IgD-negative memory B cell (primary cell): Measurements from ENCODE around the gene SNTG2. TPM values are rescaled to one million over a fixed set of nuclear protein-coding genes. Genes with fewer than 3 reads are reported as not detected.
A peak's percentile ranks its signal among the peaks of the same experiment; 100 is the strongest.

Experiments
- H3K27ac Mint-ChIP-seq, 3 donors: one replicate each; pipeline ENCODE4 v1.8.0; 2020 to 2022; ENCODE audit warnings: mild to moderate bottlenecking in 3 of 3, mixed read lengths in 3 of 3, moderate library complexity in 1 of 3
- H3K27me3 Mint-ChIP-seq: one replicate; pipeline ENCODE4 v1.8.0; 2021; ENCODE audit warnings: mixed read lengths
- H3K36me3 Mint-ChIP-seq: one replicate; pipeline ENCODE4 v1.8.0; 2020; ENCODE audit warnings: mild to moderate bottlenecking, mixed read lengths
- H3K4me1 Mint-ChIP-seq, 3 donors: one replicate each; pipeline ENCODE4 v1.8.0; 2020 to 2022; ENCODE audit warnings: mixed read lengths in 3 of 3, mild to moderate bottlenecking in 1 of 3
- H3K4me3 Mint-ChIP-seq, 4 donors: one replicate each; pipeline ENCODE4 v1.8.0; 2020 to 2022; ENCODE audit warnings: mild to moderate bottlenecking in 4 of 4, mixed read lengths in 4 of 4, moderate library complexity in 3 of 4
- H3K9me3 Mint-ChIP-seq, 3 donors: one replicate each; pipeline ENCODE4 v1.8.0; 2020 to 2021; ENCODE audit warnings: mixed read lengths in 3 of 3, mild to moderate bottlenecking in 1 of 3
- polyA plus RNA-seq: library from polyadenylated mRNA; unstranded; fragments of 300-500 nt; fragmentation: Illumina TruSeq; gene quantifications from one replicate; pipeline ENCODE4 v1.2.3, GENCODE V29; 2021

SNTG2 gene
- polyA plus RNA-seq, 1 donor from 2014 or later, result not detected

GRCh38 chr2:1245193-1245592 is 294.5 kb downstream of the SNTG2 start:
- Mint-ChIP-seq H3K27ac (no peak overlapping the region), H3K9me3 (no peaks in the 10 kb centered on the region), H3K27me3 (no peaks in the 10 kb centered on the region), H3K36me3 (no peaks in the 10 kb centered on the region), H3K4me1 (peaks cover 0 to under 1% (median 0%) of the 10 kb centered on the region in 3 donors), H3K4me3 (no peak overlapping the region)

GRCh38 chr2:1246239-1246638 is 295.6 kb downstream of the SNTG2 start:
- Mint-ChIP-seq H3K4me1 (peaks cover 0 to 2% (median 0%) of the 10 kb centered on the region in 3 donors), H3K36me3 (no peaks in the 10 kb centered on the region), H3K4me3 (no peak overlapping the region), H3K27me3 (no peaks in the 10 kb centered on the region), H3K27ac (no peak overlapping the region), H3K9me3 (no peaks in the 10 kb centered on the region)

- H3K9me3 Mint-ChIP-seq, result no peaks in the 10 kb centered on the region
- H3K36me3 Mint-ChIP-seq, result no peaks in the 10 kb centered on the region
- peak overlapping the region in 1 of 3 donors; percentile 70 for H3K27ac Mint-ChIP-seq
- H3K4me1 Mint-ChIP-seq, result peaks cover 0 to 2% (median 0%) of the 10 kb centered on the region in 3 donors
- no peaks in the 10 kb centered on the region for H3K27me3 Mint-ChIP-seq
- H3K4me3 Mint-ChIP-seq, result no peak overlapping the region
Observed at GRCh38 chr2:1246991-1247390, 296.3 kb downstream of the SNTG2 start.

GRCh38 chr2:1248187-1248586 is 297.5 kb downstream of the SNTG2 start:
- Mint-ChIP-seq H3K4me3 (no peak overlapping the region), H3K27me3 (peaks cover 1% of the 10 kb centered on the region), H3K27ac (no peak overlapping the region), H3K4me1 (peaks cover 0 to 2% (median 0%) of the 10 kb centered on the region in 3 donors), H3K9me3 (no peaks in the 10 kb centered on the region), H3K36me3 (no peaks in the 10 kb centered on the region)

GRCh38 chr2:1249897-1250687 is 299.4 kb downstream of the SNTG2 start:
- Mint-ChIP-seq H3K4me1 (peaks cover 0 to 5% (median 0%) of the 10 kb centered on the region in 3 donors), H3K4me3 (no peak overlapping the region), H3K36me3 (no peaks in the 10 kb centered on the region), H3K27ac (no peak overlapping the region), H3K27me3 (peaks cover 2% of the 10 kb centered on the region), H3K9me3 (no peaks in the 10 kb centered on the region)

- Mint-ChIP-seq H3K4me1 (peaks cover 0 to 5% (median 0%) of the 10 kb centered on the region in 3 donors), H3K27ac (no peak overlapping the region), H3K9me3 (no peaks in the 10 kb centered on the region), H3K36me3 (no peaks in the 10 kb centered on the region), H3K4me3 (no peak overlapping the region), H3K27me3 (peaks cover 2% of the 10 kb centered on the region)
Observed at GRCh38 chr2:1251520-1251919, 300.9 kb downstream of the SNTG2 start.

GRCh38 chr2:1253629-1254028 is 303.0 kb downstream of the SNTG2 start:
- H3K27ac Mint-ChIP-seq, result no peak overlapping the region
- H3K4me1 Mint-ChIP-seq, result peaks cover 0 to 5% (median 0%) of the 10 kb centered on the region in 3 donors
- H3K9me3 Mint-ChIP-seq, result no peaks in the 10 kb centered on the region
- H3K36me3 Mint-ChIP-seq, result no peaks in the 10 kb centered on the region
- peaks cover 2% of the 10 kb centered on the region for H3K27me3 Mint-ChIP-seq
- H3K4me3 Mint-ChIP-seq, result no peak overlapping the region

- Mint-ChIP-seq H3K27me3 (peaks cover 2% of the 10 kb centered on the region), H3K27ac (no peak overlapping the region), H3K4me1 (peaks cover 0 to 5% (median 0%) of the 10 kb centered on the region in 3 donors), H3K36me3 (no peaks in the 10 kb centered on the region), H3K4me3 (no peak overlapping the region), H3K9me3 (no peaks in the 10 kb centered on the region)
Observed at GRCh38 chr2:1254662-1255343, 304.2 kb downstream of the SNTG2 start.

- Mint-ChIP-seq H3K4me3 (no peak overlapping the region), H3K9me3 (no peaks in the 10 kb centered on the region), H3K4me1 (peaks cover 0 to 3% (median 0%) of the 10 kb centered on the region in 3 donors), H3K27me3 (peaks cover 2% of the 10 kb centered on the region), H3K36me3 (no peaks in the 10 kb centered on the region), H3K27ac (no peak overlapping the region)
Observed at GRCh38 chr2:1256632-1257324, 306.1 kb downstream of the SNTG2 start.

GRCh38 chr2:1257334-1257733 is 306.7 kb downstream of the SNTG2 start:
- Mint-ChIP-seq H3K36me3 (no peaks in the 10 kb centered on the region), H3K27me3 (peaks cover 2% of the 10 kb centered on the region), H3K4me3 (no peak overlapping the region), H3K27ac (no peak overlapping the region), H3K9me3 (peaks cover 0 to 2% (median 0%) of the 10 kb centered on the region in 3 donors), H3K4me1 (peaks cover 0 to 3% (median 0%) of the 10 kb centered on the region in 3 donors)

- H3K27me3 Mint-ChIP-seq, result no peaks in the 10 kb centered on the region
- no peaks in the 10 kb centered on the region for H3K36me3 Mint-ChIP-seq
- no peak overlapping the region for H3K27ac Mint-ChIP-seq
- no peak overlapping the region for H3K4me3 Mint-ChIP-seq
- H3K4me1 Mint-ChIP-seq, result peaks cover 0 to 1% (median 0%) of the 10 kb centered on the region in 3 donors
- peaks cover 0 to 2% (median 0%) of the 10 kb centered on the region in 3 donors for H3K9me3 Mint-ChIP-seq
Observed at GRCh38 chr2:1259746-1260145, 309.1 kb downstream of the SNTG2 start.

- Mint-ChIP-seq H3K9me3 (peaks cover 0 to 2% (median 0%) of the 10 kb centered on the region in 3 donors), H3K4me1 (no peaks in the 10 kb centered on the region), H3K27ac (no peak overlapping the region), H3K36me3 (no peaks in the 10 kb centered on the region), H3K27me3 (no peaks in the 10 kb centered on the region), H3K4me3 (no peak overlapping the region)
Observed at GRCh38 chr2:1262609-1263008, 312.0 kb downstream of the SNTG2 start.

- Mint-ChIP-seq H3K9me3 (peaks cover 0 to 2% (median 1%) of the 10 kb centered on the region in 3 donors), H3K4me1 (no peaks in the 10 kb centered on the region), H3K36me3 (no peaks in the 10 kb centered on the region), H3K4me3 (no peak overlapping the region), H3K27ac (no peak overlapping the region), H3K27me3 (peaks cover 3% of the 10 kb centered on the region)
Observed at GRCh38 chr2:1265454-1265853, 314.8 kb downstream of the SNTG2 start.

GRCh38 chr2:1266351-1266750 is 315.7 kb downstream of the SNTG2 start:
- H3K27me3 Mint-ChIP-seq, result peaks cover 3% of the 10 kb centered on the region
- no peak overlapping the region for H3K27ac Mint-ChIP-seq
- no peaks in the 10 kb centered on the region for H3K36me3 Mint-ChIP-seq
- peaks cover 0 to 3% (median 2%) of the 10 kb centered on the region in 3 donors for H3K9me3 Mint-ChIP-seq
- H3K4me3 Mint-ChIP-seq, result no peak overlapping the region
- H3K4me1 Mint-ChIP-seq, result peaks cover 0 to 2% (median 0%) of the 10 kb centered on the region in 3 donors

- no peaks in the 10 kb centered on the region for H3K36me3 Mint-ChIP-seq
- peak overlapping the region in 1 of 3 donors; percentile 24 for H3K27ac Mint-ChIP-seq
Observed at GRCh38 chr2:1268034-1268433, 317.4 kb downstream of the SNTG2 start.

More at GRCh38 chr2:1268034-1268433, 317.4 kb downstream of the SNTG2 start:
- peaks cover 3% of the 10 kb centered on the region for H3K27me3 Mint-ChIP-seq
- H3K9me3 Mint-ChIP-seq, result peaks cover 0 to 3% (median 0%) of the 10 kb centered on the region in 3 donors
- H3K4me3 Mint-ChIP-seq, result no peak overlapping the region
- peaks cover 0 to 2% (median 0%) of the 10 kb centered on the region in 3 donors for H3K4me1 Mint-ChIP-seq
